Measurements from ENCODE around the gene SCAMP4. TPM values are rescaled to one million over a fixed set of nuclear protein-coding genes. Genes with fewer than 3 reads are reported as not detected.

SCAMP4 gene
- total RNA-seq, 1 experiment from 2014 or later, result 63.3 TPM

- TF ChIP-seq, protein P1, sequence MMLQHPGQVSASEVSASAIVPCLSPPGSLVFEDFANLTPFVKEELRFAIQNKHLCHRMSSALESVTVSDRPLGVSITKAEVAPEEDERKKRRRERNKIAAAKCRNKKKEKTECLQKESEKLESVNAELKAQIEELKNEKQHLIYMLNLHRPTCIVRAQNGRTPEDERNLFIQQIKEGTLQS (IDR thresholded peaks at IDR 0.05), result no peak
These were observed 39.8 kb upstream of the SCAMP4 start (continued) for GRCh38 chr19:1865172-1866010.

- H3K4me3 ChIP-seq (replicated peaks in 1 of 2; ENCODE audit: low read depth in 1 of 2, low read length in 2 of 2), result no peak overlapping the region
- peaks cover 17% of the 10 kb centered on the region for H3K79me2 ChIP-seq (ENCODE audit: insufficient read depth, low read length)
- POLR2A ChIA-PET, result interaction anchor here (2.0 kb wide), 1 partner anchor 9 kb away, joined by 5 read pairs; no protein-coding TSS in a partner anchor
- ATAC-seq (no peak), DNase-seq (ENCODE audit: low read depth, low spot score) (no peak)
- H2AFZ ChIP-seq (ENCODE audit: low read depth, low read length, poor library complexity, severe bottlenecking), result no peak overlapping the region
- no peak overlapping the region for H3K9ac ChIP-seq (ENCODE audit: low read length)
- H3K27ac ChIP-seq (ENCODE audit: low read depth, low read length), result no peak overlapping the region
- no peaks in the 10 kb centered on the region for H4K20me1 ChIP-seq (ENCODE audit: insufficient read depth)
- no peak overlapping the region for H3K4me2 ChIP-seq (ENCODE audit: low read length)
- H3K27me3 ChIP-seq (ENCODE audit: insufficient read depth, low read length), result no peaks in the 10 kb centered on the region
- CTCF ChIA-PET, result interaction anchor here (0.7 kb wide), 1 partner anchor 9 kb away, joined by 3 read pairs; no protein-coding TSS in a partner anchor
- H3K36me3 ChIP-seq (ENCODE audit: control insufficient read depth in 1 of 2, insufficient read depth in 2 of 2, low read length in 2 of 2), result peaks cover 0 to 10% of the 10 kb centered on the region in 2 experiments; a peak in 1 of 4 replicates
- BruUV-seq (replicated peaks), result no TSS peak
- H3K9me2 ChIP-seq (ENCODE audit: insufficient read depth), result no peaks in the 10 kb centered on the region
- intact Hi-C loops (cut with micrococcal nuclease), result no loop called here
- RAD21 ChIA-PET (ENCODE audit: low non-redundant PET in 1 of 2, low total read pairs in 2 of 2, uncharacterized antibody in 2 of 2, unreplicated experiment in 2 of 2), result no interaction called here
- peaks cover 10 to 28% of the 10 kb centered on the region in 2 experiments for H3K4me1 ChIP-seq (ENCODE audit: control insufficient read depth in 1 of 2, insufficient read depth in 2 of 2, low read length in 2 of 2)
- H3K9me3 ChIP-seq (ENCODE audit: control insufficient read depth in 1 of 2, insufficient read depth in 1 of 2, low read depth in 1 of 2, low read length in 2 of 2), result no peaks in the 10 kb centered on the region
- TF ChIP-seq ZFX (IDR thresholded peaks at IDR 0.05) (no peak), SRF (IDR thresholded peaks at IDR 0.05; ENCODE audit: low read depth) (no peak), EZH2phosphoT487 (IDR thresholded peaks at IDR 0.05; ENCODE audit: borderline replicate concordance) (no peak), ZNF274 (IDR thresholded peaks at IDR 0.05; ENCODE audit: low read depth, low read length) (no peak), EGR1 (IDR thresholded peaks at IDR 0.05; ENCODE audit: low read depth) (no peak), REST (IDR thresholded peaks at IDR 0.05; ENCODE audit: low read depth) (no peak), EZH2 (IDR thresholded peaks at IDR 0.05) (no peak), TCF7L2 (IDR thresholded peaks at IDR 0.05; ENCODE audit: borderline replicate concordance, extremely low read depth, insufficient read depth, insufficient read length) (no peak), ELF1 (IDR thresholded peaks at IDR 0.05; ENCODE audit: borderline replicate concordance, low read depth) (no peak), CEBPB (IDR thresholded peaks at IDR 0.05; ENCODE audit: low read depth) (no peak), POLR2A (IDR thresholded peaks at IDR 0.05; ENCODE audit: borderline replicate concordance, extremely low read depth, insufficient read depth, insufficient read length) (no peak), FOSL1 (IDR thresholded peaks at IDR 0.05; ENCODE audit: low read depth) (no peak), SIN3A (IDR thresholded peaks at IDR 0.05; ENCODE audit: low read depth) (no peak), SP1 (IDR thresholded peaks at IDR 0.05; ENCODE audit: low read depth) (no peak)
These were observed 38.4 kb upstream of the SCAMP4 start for GRCh38 chr19:1866693-1867348.

Measured in HCT116 (cell line).